ENCODE results near the gene CLEC7A.

DNA sequence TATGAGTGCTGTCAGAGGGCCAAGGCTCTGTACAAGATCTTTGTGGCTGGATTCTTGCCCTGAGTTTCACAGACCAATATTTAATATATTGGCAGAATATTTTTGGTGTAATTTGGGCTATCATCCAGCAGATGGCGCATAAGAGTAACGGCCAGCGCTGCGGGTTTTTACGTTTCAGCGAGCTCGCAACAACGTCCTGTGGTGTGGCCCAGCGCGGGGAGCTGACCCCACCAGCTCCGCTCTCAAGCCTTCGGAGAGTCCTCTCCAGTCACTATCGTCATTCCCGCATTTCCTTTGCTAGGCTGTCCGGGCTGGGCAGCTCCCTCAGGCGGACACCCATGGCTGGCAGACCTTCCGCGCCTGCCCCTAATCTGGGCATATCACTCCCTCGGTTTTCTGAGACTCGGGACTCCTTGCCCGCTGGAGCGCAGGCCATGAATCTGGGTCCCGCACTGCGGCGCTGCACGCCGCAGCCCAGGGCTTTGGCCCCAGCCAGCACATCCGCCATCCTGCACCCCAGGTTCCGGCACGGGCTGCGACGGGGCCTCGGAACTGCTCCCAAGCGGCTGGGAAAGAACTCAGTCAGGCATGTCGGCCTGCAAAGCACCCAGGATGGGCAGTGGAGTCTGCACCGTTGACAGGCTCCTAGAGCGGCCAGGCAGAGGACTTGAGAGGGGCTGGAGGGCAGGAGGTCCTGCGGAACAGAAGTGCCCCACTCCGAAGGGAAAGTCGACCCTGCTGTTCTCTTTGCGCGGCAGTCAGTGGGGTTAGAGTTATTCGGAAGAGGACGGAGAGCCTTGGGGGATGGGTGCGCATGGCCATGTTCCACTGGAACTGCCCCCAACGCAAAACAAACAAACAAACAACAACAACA, 23.5 kb upstream of the CLEC7A start:
- TF ChIP-seq POLR2AphosphoS5 (IDR thresholded peaks at IDR 0.05; ENCODE audit: low read depth, low read length), result no peak
- no peak for TF ChIP-seq SIN3A (IDR thresholded peaks at IDR 0.05; ENCODE audit: borderline replicate concordance, insufficient read depth, low read length)
- no peak for TF ChIP-seq FOXP2 (optimal IDR thresholded peaks at IDR 0.05; ENCODE audit: borderline replicate concordance, extremely low read depth, extremely low read length, insufficient read depth)
- TF ChIP-seq, protein P1, sequence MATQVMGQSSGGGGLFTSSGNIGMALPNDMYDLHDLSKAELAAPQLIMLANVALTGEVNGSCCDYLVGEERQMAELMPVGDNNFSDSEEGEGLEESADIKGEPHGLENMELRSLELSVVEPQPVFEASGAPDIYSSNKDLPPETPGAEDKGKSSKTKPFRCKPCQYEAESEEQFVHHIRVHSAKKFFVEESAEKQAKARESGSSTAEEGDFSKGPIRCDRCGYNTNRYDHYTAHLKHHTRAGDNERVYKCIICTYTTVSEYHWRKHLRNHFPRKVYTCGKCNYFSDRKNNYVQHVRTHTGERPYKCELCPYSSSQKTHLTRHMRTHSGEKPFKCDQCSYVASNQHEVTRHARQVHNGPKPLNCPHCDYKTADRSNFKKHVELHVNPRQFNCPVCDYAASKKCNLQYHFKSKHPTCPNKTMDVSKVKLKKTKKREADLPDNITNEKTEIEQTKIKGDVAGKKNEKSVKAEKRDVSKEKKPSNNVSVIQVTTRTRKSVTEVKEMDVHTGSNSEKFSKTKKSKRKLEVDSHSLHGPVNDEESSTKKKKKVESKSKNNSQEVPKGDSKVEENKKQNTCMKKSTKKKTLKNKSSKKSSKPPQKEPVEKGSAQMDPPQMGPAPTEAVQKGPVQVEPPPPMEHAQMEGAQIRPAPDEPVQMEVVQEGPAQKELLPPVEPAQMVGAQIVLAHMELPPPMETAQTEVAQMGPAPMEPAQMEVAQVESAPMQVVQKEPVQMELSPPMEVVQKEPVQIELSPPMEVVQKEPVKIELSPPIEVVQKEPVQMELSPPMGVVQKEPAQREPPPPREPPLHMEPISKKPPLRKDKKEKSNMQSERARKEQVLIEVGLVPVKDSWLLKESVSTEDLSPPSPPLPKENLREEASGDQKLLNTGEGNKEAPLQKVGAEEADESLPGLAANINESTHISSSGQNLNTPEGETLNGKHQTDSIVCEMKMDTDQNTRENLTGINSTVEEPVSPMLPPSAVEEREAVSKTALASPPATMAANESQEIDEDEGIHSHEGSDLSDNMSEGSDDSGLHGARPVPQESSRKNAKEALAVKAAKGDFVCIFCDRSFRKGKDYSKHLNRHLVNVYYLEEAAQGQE (IDR thresholded peaks at IDR 0.05; ENCODE audit: insufficient read depth in 1 of 2, low read depth in 2 of 2, low read length in 2 of 2), result no peak

Measured in PFSK-1 (cell line).